Right cardiac atrium (tissue), 5 donors: ENCODE data around the gene CLDN8. TPM values are rescaled to one million over a fixed set of nuclear protein-coding genes. Genes with fewer than 3 reads are reported as not detected.
A peak's percentile ranks its signal among the peaks of the same experiment; 100 is the strongest.

ENCODE experiments used
- ATAC-seq, 2 donors: fragments of 200-7000 bp; cut with Tn5 transposase; one replicate each; pipeline versions ENCODE4 v1.8.0 to v1.9.1; 2020; ENCODE audit warnings: moderate library complexity in 2 of 2, mild to moderate bottlenecking in 1 of 2
- DNase-seq, 3 donors: peaks; one replicate each; pipeline ENCODE4 v3.0.0-alpha.2; 2020
- H3K27ac ChIP-seq: one replicate; pipeline ENCODE4 v1.5.1; 2013; ENCODE audit warnings: mild to moderate bottlenecking, low read length, control low read depth, moderate library complexity
- H3K27me3 ChIP-seq: one replicate; pipeline ENCODE4 v1.6.1; 2013; ENCODE audit not compliant: control insufficient read depth, insufficient read depth
- H3K4me1 ChIP-seq: one replicate; pipeline ENCODE4 v1.6.1; 2013; ENCODE audit warnings: low read length; ENCODE audit not compliant: control insufficient read depth, insufficient read depth
- H3K4me3 ChIP-seq: one replicate; pipeline ENCODE4 v1.5.1; 2013; ENCODE audit warnings: low read length, control low read depth
- H3K9me3 ChIP-seq: one replicate; pipeline ENCODE4 v1.6.1; 2013; ENCODE audit warnings: low read length; ENCODE audit not compliant: control insufficient read depth
- WGBS: extraction: QIAGEN DNeasy Blood & Tissue Kit; methylation state at CpG from one replicate; pipeline ENCODE4 v1.1.7; 2013; 5-methylcytosine and 5-hydroxymethylcytosine counted together
- intact Hi-C, 4 donors: fragments of 100-400 bp; cut with DNase I; formaldehyde crosslinking; loops; one replicate each; pipeline versions ENCODE4 v1.11.0 to v1.14.0; 2022 to 2023
- polyA plus RNA-seq: library from polyadenylated mRNA; stranded (reverse); fragments of 200-250 nt; gene quantifications from one replicate; pipeline ENCODE4 v1.2.3, GENCODE V29; 2013
- total RNA-seq, 4 donors: library from RNA; stranded (reverse); fragmentation: NEBNext Ultra II Directional; extraction: Animal tissue kit (Norgen Biotek cat#: 25700); gene quantifications; one replicate each; pipeline ENCODE4 v1.2.1, GENCODE V29; 2021
- donor health status: healthy with polysubstance abuse.
- donor health status: DM: no; HTN: yes; CAD: no.
- donor health status: DM: no; HTN: no; CAD: no.
- donor health status: DM: no; HTN: yes; CAD: no; lungs with severe emphysema.
- donor health status: DM: yes; HTN: yes; CAD: no.

Gene CLDN8
- total and polyA plus RNA-seq, 5 donors, result not detected

DNA sequence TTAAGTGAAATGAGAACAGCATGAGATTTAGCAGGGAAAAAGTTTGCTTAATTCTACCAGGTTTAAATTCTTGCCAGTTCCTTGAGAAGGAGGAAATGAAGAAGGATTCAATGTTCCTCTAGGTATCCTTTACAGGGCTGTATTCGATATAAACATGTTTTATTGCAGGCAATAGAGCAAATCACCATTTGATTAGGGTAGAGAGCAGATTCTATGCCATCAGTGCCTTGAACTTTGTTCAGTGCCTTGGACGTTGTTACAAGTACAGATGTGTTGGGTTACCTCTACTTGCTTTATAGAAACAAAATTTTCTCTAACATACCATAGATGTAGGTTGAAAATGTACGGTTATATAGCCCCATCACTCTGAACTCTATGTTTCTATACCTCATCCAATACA, 18.2 kb upstream of the CLDN8 start:
- intact Hi-C loops, result no loop called here
- H3K4me1 ChIP-seq, result no peaks in the 10 kb centered on the region
- WGBS, result 74% methylated on average over 3 of the region's 3 CpGs
- H3K27me3 ChIP-seq, result no peaks in the 10 kb centered on the region
- DNase-seq (no peak), ATAC-seq (no peak)
- no peak overlapping the region for H3K27ac ChIP-seq
- H3K9me3 ChIP-seq, result no peaks in the 10 kb centered on the region
- H3K4me3 ChIP-seq, result no peak overlapping the region

- intact Hi-C loops, result no loop called here
- Histone ChIP-seq H3K9me3 (no peaks in the 10 kb centered on the region), H3K4me1 (no peaks in the 10 kb centered on the region), H3K4me3 (no peak overlapping the region), H3K27me3 (no peaks in the 10 kb centered on the region), H3K27ac (no peak overlapping the region)
- no peak for ATAC-seq
- no peak for DNase-seq
- WGBS, result 73% methylated on average over 2 of the region's 2 CpGs
These were observed 17.5 kb upstream of the CLDN8 start for GRCh38 chr21:30233228-30234020.

- intact Hi-C loops, result no loop called here
These were observed 16.1 kb upstream of the CLDN8 start for GRCh38 chr21:30232011-30232410.

GRCh38 chr21:30227633-30228404, 11.9 kb upstream of the CLDN8 start:
- H3K27ac ChIP-seq, result peak overlapping the region; percentile 86
- 8% methylated on average over 3 of the region's 3 CpGs for WGBS
- peak; percentile 93 to 96 for ATAC-seq
- peak in 1 of 3 donors; percentile 20 for DNase-seq
- H3K4me1 ChIP-seq, result peaks cover 2% of the 10 kb centered on the region
- no peaks in the 10 kb centered on the region for H3K9me3 ChIP-seq
- no peaks in the 10 kb centered on the region for H3K27me3 ChIP-seq
- no peak overlapping the region for H3K4me3 ChIP-seq
- intact Hi-C loops, result no loop called here

More at GRCh38 chr21:30232011-30232410, 16.1 kb upstream of the CLDN8 start:
- DNase-seq (no peak), ATAC-seq (no peak)
- peaks cover under 1% of the 10 kb centered on the region for H3K4me1 ChIP-seq
- no peaks in the 10 kb centered on the region for H3K27me3 ChIP-seq
- H3K9me3 ChIP-seq, result no peaks in the 10 kb centered on the region
- whole genome bisulfite sequencing, result 95% methylated on average over 1 of the region's 1 CpG
- H3K27ac ChIP-seq, result no peak overlapping the region
- no peak overlapping the region for H3K4me3 ChIP-seq

- WGBS, result 39% methylated on average over 1 of the region's 1 CpG
- Histone ChIP-seq H3K4me3 (no peak overlapping the region), H3K27ac (peak overlapping the region; percentile 75), H3K9me3 (no peaks in the 10 kb centered on the region), H3K4me1 (peaks cover 2% of the 10 kb centered on the region), H3K27me3 (no peaks in the 10 kb centered on the region)
- intact Hi-C loops, result no loop called here
- ATAC-seq, result no peak
- DNase-seq, result no peak
These were observed 11.2 kb upstream of the CLDN8 start for GRCh38 chr21:30227128-30227527.

- no peaks in the 10 kb centered on the region for H3K9me3 ChIP-seq
- intact Hi-C loops, result no loop called here
- DNase-seq (no peak), ATAC-seq (no peak)
- H3K27me3 ChIP-seq, result no peaks in the 10 kb centered on the region
- WGBS, result 56% methylated on average over 2 of the region's 2 CpGs
- H3K4me3 ChIP-seq, result no peak overlapping the region
- peak overlapping the region; percentile 19 for H3K27ac ChIP-seq
- H3K4me1 ChIP-seq, result peaks cover 2% of the 10 kb centered on the region
These were observed 7.7 kb upstream of the CLDN8 start for GRCh38 chr21:30223596-30223995.

DNA sequence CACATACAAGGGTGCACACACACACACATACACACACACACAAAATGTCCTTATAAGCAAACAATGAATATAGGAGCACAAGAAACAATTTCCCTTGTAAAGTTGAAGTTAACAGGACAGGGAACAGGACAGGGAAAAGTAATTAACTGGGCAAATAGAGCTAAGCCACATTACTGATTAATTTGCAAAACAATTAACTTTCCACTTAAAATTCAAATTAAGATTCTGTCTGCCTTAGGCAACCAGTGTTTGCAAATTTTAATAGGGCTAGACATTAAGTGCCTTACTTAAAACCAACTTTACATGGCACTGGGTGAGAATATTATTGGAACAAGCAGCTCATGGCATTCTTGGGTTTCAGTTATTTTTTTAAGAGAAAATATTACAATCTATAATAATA, 6.8 kb upstream of the CLDN8 start:
- H3K9me3 ChIP-seq, result no peaks in the 10 kb centered on the region
- no peak for ATAC-seq
- DNase-seq, result no peak
- H3K27ac ChIP-seq, result no peak overlapping the region
- intact Hi-C loops, result no loop called here
- H3K4me1 ChIP-seq, result peaks cover 2% of the 10 kb centered on the region
- no peak overlapping the region for H3K4me3 ChIP-seq
- H3K27me3 ChIP-seq, result no peaks in the 10 kb centered on the region

- DNase-seq (no peak), ATAC-seq (no peak)
- no peaks in the 10 kb centered on the region for H3K4me1 ChIP-seq
- H3K4me3 ChIP-seq, result no peak overlapping the region
- 40% methylated on average over 1 of the region's 1 CpG for WGBS
- H3K27ac ChIP-seq, result no peak overlapping the region
- intact Hi-C loops, result no loop called here
- no peaks in the 10 kb centered on the region for H3K9me3 ChIP-seq
- H3K27me3 ChIP-seq, result no peaks in the 10 kb centered on the region
These were observed 4.8 kb downstream of the CLDN8 start for GRCh38 chr21:30211071-30211470.

- H3K4me1 ChIP-seq, result no peaks in the 10 kb centered on the region
- DNase-seq (no peak), ATAC-seq (no peak)
- no peaks in the 10 kb centered on the region for H3K27me3 ChIP-seq
- intact Hi-C loops, result no loop called here
- WGBS, result 53% methylated on average over 5 of the region's 5 CpGs
- no peak overlapping the region for H3K4me3 ChIP-seq
- H3K9me3 ChIP-seq, result no peaks in the 10 kb centered on the region
- H3K27ac ChIP-seq, result no peak overlapping the region
These were observed 6.3 kb downstream of the CLDN8 start for GRCh38 chr21:30209601-30210000.

- DNase-seq (no peak), ATAC-seq (no peak)
- Histone ChIP-seq H3K27ac (no peak overlapping the region), H3K9me3 (no peaks in the 10 kb centered on the region), H3K27me3 (no peaks in the 10 kb centered on the region), H3K4me3 (no peak overlapping the region), H3K4me1 (no peaks in the 10 kb centered on the region)
- 78% methylated on average over 1 of the region's 1 CpG for whole genome bisulfite sequencing
- intact Hi-C loops, result no loop called here
These were observed 8.7 kb downstream of the CLDN8 start for GRCh38 chr21:30207252-30207579.

- no peak overlapping the region for H3K4me3 ChIP-seq
- H3K4me1 ChIP-seq, result no peaks in the 10 kb centered on the region
- H3K27ac ChIP-seq, result peak overlapping the region; percentile 3
- DNase-seq (no peak), ATAC-seq (no peak)
- WGBS, result 45% methylated on average over 7 of the region's 7 CpGs
- H3K9me3 ChIP-seq, result no peaks in the 10 kb centered on the region
- H3K27me3 ChIP-seq, result no peaks in the 10 kb centered on the region
- intact Hi-C loops, result no loop called here
These were observed 9.2 kb downstream of the CLDN8 start for GRCh38 chr21:30206551-30207251.
